Measurements from ENCODE around the gene PRELID2.
"Not testable (repeated sequence)": the region's sequence is repeated elsewhere in the genome, so short reads cannot be mapped to it uniquely, and the experiment has no call there.

Gene PRELID2
- 1.9 to 2.4 reads per million in 2 donors for total RNA-seq

GRCh38 chr5:145834917-145835847, at the start of gene PRELID2:
Gene PRELID2 (minus strand): TSS chr5:145835342. CDS start chr5:145835251, 91 bp downstream.
- no peak for DNase-seq

- DNase-seq, result no peak
Measured at GRCh38 chr5:145874765-145875164, 39.6 kb upstream of the PRELID2 start.

- no peak for DNase-seq
Measured at GRCh38 chr5:145872914-145873313, 37.8 kb upstream of the PRELID2 start, which contains the start of gene GRXCR2. Gene GRXCR2 (minus strand): TSS chr5:145873014. CDS start chr5:145872968, 46 bp downstream.

GRCh38 chr5:145872486-145872885, 37.3 kb upstream of the PRELID2 start:
- no peak for DNase-seq

- DNase-seq, result no peak
Measured at GRCh38 chr5:145869753-145870152, 34.6 kb upstream of the PRELID2 start.

- no peak for DNase-seq
Measured at GRCh38 chr5:145867806-145868205, 32.7 kb upstream of the PRELID2 start.

- not testable (repeated sequence) for DNase-seq
Measured at GRCh38 chr5:145864432-145864831, 29.3 kb upstream of the PRELID2 start.

DNA sequence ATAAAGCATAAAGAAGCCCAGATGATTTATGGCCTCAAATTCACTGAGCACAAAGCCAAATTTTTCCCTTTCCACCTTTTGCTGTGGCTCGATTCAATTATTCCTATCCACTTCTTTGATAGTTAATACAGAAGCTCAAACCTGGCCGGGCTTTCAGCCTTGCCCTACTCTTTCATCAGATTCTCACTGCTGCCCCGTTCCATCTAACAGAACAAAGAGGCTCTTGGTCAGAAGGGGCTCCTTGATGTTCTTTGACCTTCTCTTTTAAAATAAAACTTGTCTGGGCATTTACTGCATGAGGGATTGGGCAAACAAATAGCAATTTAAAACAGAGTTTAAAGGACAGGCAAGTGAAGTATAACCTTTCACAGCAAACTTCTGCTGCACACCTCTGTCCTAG, 27.9 kb upstream of the PRELID2 start:
- DNase-seq, result no peak

DNA sequence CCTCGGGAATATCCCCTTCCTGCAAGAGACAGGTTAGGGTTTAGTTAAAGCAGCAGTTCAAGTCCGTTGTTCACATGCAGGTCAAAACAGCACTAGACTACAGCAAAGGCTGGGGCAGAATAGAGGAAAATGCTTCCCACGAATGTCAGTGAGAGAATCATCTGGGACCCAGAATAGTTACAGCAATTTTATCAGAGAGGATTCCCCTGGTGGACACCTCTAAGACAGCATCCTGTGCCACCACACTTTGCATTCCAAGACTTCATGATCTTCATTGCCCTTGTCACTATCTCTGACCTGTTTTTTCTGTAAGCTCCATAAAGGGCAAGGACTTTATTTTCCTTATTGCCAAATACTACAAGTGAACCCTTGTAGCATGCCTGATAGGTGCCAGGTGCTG, 24.8 kb upstream of the PRELID2 start:
- no peak for DNase-seq

- no peak for DNase-seq
Measured at GRCh38 chr5:145859453-145859852, 24.3 kb upstream of the PRELID2 start.

- no peak for DNase-seq
Measured at GRCh38 chr5:145858959-145859358, 23.8 kb upstream of the PRELID2 start.

DNA sequence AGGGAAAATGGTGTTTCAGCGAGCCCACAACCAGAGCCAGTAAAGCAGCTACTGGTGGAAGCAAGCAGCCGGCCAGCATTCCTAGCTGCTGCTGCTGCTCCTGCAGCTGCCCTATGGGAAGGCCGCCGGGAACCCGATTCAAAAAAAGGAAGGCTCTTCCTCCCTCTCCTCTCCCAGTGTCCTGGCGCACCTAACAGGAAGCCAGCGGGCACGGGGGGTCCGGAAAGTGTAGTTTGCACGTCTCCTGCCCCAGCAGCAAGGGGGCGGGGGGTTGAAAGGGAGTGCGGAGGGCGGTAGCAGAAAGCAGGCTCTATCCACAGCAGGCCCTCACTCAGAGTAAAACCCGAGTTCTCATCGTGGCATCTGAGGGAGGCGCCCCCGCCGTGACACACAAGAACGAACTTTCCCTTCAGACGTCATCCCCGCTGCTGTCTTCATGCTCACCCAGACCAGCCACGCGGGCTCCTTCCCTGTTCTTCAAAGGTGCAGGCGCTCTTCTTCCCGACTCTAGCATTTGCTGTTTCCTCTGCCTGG, 21.2 kb upstream of the PRELID2 start:
- DNase-seq, result no peak

GRCh38 chr5:145855763-145856267, 20.7 kb upstream of the PRELID2 start:
- no peak for DNase-seq

GRCh38 chr5:145854651-145855258, 19.6 kb upstream of the PRELID2 start:
- DNase-seq, result no peak

GRCh38 chr5:145853781-145854376, 18.7 kb upstream of the PRELID2 start:
- no peak for DNase-seq

GRCh38 chr5:145852990-145853389, 17.8 kb upstream of the PRELID2 start:
- DNase-seq, result no peak

DNA sequence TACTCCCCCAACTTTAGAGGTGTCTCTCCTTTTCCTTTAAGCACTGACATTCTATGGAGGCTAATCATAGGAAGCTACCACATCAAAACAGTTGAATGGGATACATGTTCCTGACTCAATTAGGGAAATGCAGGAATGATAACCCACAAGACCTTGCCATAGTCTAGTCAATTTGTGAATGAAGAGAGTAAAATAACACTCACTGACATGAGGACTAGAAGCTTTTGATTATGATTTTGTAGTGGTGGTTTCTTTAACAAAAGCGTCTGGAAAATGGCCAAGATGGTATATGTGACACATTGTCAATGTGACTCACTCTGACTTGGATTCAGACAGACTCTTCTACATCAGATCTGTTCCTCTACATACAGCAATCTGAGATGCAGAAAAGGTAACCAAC, 13.7 kb upstream of the PRELID2 start:
- DNase-seq, result no peak

DNA sequence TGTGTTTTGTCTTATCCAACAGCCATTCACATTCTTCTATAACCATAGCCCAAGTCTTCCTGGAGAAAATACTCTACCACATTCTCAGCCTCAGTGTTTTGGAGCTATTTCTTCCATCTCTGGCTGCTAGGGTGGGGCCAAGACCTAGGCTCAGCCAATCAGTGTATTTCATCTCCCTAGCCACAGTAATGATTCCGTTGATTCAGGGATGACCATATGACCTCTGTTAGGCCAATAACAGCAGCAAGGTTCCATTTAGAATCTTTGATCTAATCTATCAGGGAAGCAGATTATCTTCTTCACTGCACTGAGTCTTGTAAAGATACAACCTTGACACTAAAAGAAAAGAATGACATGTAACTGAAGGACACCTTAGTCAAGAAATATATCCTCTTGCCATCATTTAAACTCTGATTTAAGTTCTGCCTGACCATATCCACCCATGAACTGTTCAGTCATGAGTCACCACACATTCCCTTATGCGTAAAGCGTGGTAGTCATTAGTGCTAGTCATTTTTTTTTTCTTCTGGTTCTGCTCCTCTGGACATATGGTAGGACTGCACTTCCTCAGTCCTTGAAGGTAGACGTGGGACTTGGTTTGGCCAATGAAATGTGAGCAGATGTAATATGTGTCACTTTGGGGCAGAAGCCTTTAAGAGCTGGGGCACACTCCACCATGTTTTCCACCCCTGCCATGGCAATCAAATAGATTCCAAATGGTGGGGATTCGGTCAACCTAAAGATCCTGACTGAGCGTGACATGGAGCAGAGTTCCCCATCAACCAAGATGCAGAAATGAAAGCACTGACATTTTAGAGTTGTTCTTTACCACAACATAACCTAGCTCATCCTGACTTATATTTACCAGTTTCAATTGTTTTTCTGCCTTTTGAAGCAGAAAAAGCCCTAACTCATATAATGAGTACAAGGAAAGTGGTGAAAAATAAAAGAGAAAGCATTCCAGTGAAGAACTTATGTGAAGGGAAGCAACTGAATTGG, 12.7 kb upstream of the PRELID2 start:
- no peak for DNase-seq

DNA sequence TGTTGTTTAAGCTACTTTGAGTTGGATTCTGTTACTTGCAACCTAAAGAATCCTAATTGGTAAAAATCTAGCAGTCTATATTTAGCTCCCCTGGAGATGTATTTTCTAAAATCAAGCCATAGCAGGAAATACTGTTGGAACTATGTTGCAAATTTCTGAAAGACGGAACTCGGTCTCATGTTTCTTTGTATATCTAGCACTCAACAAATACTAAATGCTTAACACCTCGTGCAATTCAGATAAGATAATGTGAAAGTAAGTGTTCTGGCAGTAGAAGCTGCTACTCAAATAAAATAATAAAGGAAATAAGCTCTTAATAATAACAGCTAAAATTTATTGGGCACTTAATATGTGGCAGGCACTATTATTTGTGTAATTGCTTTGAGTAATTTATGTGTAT, 10.9 kb upstream of the PRELID2 start:
- DNase-seq, result no peak

DNA sequence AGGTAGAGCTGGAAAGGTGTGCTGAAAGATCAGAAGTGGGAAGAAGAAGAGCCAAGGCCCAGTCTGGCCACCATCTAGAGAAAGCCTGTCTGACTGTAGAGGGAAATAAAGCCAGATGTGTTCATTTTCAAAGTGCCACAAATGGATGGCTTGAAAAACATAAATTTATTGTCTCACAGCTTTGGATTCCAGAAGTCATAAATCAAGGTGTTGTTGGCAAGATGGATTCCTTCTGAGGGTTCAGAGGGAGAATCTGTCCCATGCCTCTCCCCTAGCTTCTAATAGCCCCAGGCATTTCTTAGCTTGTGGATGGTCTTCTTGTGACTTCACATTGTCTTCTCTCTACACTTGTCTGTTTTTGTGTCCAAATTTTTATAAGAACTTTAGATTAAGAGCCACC, 6.2 kb upstream of the PRELID2 start:
- DNase-seq, result no peak

- no peak for DNase-seq
Measured at GRCh38 chr5:145840458-145841132, 5.5 kb upstream of the PRELID2 start.
